Esophagus squamous epithelium (tissue), 4 donors: ENCODE measurements around the gene DSCAML1.

Source experiments
- CTCF ChIP-seq, 6 experiments: fragments of 450-650 bp in 4 of 6; fragments of 200-600 bp in 2 of 6; sonication (generic) in 2 of 6; IDR thresholded peaks; one replicate each; pipeline ENCODE4 v1.5.1; 2016 to 2019; ENCODE audit warnings: antibody characterized with exemption in 6 of 6, mild to moderate bottlenecking in 4 of 6, moderate library complexity in 4 of 6
- POLR2A ChIP-seq, 4 donors: fragments of 450-650 bp; IDR thresholded peaks; one replicate each; pipeline ENCODE4 v1.6.1; 2017; ENCODE audit warnings: antibody characterized with exemption in 4 of 4, mild to moderate bottlenecking in 4 of 4, moderate library complexity in 3 of 4

DNA sequence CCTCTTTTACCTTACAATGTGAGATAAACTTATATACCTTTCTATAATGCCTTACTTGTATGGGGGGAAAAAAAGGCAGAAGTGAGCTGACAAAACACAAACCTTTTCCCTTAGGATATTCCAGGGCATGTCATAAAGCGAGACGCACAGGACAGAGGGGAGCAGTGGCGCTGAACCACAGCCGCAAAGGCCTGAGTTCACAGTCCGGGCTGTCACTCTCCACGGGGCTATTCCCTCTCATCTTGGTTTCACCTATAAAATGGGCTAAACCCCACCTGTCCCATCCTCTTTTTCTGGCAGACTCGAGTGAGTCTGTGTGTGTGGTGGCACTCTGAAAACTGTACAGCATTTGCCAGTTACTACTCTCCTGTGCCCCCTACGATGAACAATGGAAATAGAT lies 41.9 kb upstream of the DSCAML1 start:
- TF ChIP-seq CTCF (IDR thresholded peaks at IDR 0.05) (no peak), POLR2A (IDR thresholded peaks at IDR 0.05) (no peak)
